Measurements from ENCODE around the gene GRID2.

DNA sequence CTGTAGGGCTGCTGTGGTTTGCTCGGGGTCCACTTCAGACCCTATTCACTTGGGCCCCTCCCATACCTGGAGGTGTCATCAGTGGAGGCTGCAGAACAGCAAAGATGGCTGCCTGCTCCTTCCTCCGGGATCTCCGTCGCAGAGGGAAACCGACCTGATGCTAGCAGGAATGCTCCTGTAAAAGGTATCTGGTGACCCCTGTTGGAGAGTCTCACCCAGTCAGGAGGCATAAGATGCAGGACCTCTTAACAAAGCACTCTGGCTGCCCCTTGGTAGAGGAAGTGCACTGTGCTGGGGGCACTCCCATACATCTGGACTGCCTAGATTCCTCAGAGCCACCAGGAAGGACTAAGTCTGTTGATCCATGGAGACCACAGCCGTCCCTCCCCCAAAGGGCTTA lies 296.9 kb downstream of the GRID2 start:
- no peak for TF ChIP-seq EP300 (IDR thresholded peaks at IDR 0.05)
- no peak for TF ChIP-seq POLR2A (IDR thresholded peaks at IDR 0.05)

Measured in upper lobe of left lung (tissue), 4 donors.